Measurements from ENCODE around the gene NOP53. TPM values are rescaled to one million over a fixed set of nuclear protein-coding genes. Genes with fewer than 3 reads are reported as not detected.
A peak's percentile ranks its signal among the peaks of the same experiment; 100 is the strongest.
"Not testable (repeated sequence)": the region's sequence is repeated elsewhere in the genome, so short reads cannot be mapped to it uniquely, and the experiment has no call there.

The NOP53 gene
- total and polyA plus RNA-seq, 2 experiments from 2014 or later, result 81.8 to 278 TPM

DNA sequence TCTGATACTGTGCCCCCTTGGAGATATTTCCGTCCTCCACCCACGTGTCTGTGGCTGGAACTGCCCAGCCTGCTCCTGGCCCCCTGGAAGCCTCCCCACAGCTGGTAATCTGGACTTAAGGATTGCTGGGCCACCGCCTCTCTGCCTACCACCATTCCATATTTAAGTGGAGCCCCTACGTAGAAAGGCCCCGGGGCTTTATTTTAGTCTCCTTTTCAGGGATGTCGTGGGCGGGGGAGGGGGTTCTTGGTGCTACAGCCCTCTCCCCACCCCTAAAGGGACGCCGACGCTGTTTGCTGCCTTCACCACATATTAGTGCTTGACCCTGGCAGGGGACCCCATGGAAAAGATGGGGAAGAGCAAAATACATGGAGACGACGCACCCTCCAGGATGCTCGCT lies 2.7 kb upstream of the NOP53 start:
- TF ChIP-seq CTCF (IDR thresholded peaks at IDR 0.05; ENCODE audit: low read depth, low read length), result no peak
- DNase-seq (ENCODE audit: low read depth in 1 of 2, low spot score in 1 of 2), result peak in 1 of 2 donors; percentile 53
- H3K4me3 ChIP-seq, result no peak overlapping the region
- peaks cover 3% of the 10 kb centered on the region for H3K36me3 ChIP-seq
- no peaks in the 10 kb centered on the region for H3K4me1 ChIP-seq (ENCODE audit: low read depth)
- no peaks in the 10 kb centered on the region for H3K27me3 ChIP-seq
- no peak overlapping the region for H3K27ac ChIP-seq
- no peaks in the 10 kb centered on the region for H3K9me3 ChIP-seq (ENCODE audit: low read depth)

DNA sequence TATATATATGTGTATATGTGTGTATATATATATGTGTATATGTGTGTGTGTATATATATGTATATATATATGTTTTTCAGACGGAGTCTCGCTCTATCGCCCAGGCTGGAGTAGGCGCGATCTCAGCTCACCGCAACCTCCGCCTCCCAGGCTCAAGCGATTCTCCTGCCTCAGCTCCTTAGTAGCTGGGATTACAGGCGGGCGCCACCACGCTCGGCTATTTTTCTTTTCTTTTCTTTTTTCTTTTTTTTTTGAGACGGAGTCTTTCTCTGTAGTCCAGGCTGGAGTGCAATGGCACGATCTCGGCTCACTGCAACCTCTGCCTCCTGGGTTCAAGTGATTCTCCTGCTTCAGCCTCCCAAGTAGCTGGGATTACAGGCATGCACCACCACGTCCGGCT lies 783 bp downstream of the NOP53 start:
- peak overlapping the region; percentile 68 for H3K4me3 ChIP-seq
- H3K9me3 ChIP-seq (ENCODE audit: low read depth); H3K27ac ChIP-seq; H3K4me1 ChIP-seq (ENCODE audit: low read depth); DNase-seq (ENCODE audit: low read depth in 1 of 2, low spot score in 1 of 2); H3K36me3 ChIP-seq; H3K27me3 ChIP-seq: not testable (repeated sequence)

GRCh38 chr19:47749326-47749725 lies 4.0 kb downstream of the NOP53 start:
- Histone ChIP-seq H3K4me1 (ENCODE audit: low read depth) (no peaks in the 10 kb centered on the region), H3K27ac (no peak overlapping the region), H3K9me3 (ENCODE audit: low read depth) (no peaks in the 10 kb centered on the region), H3K4me3 (no peak overlapping the region), H3K27me3 (no peaks in the 10 kb centered on the region), H3K36me3 (peaks cover 20% of the 10 kb centered on the region)
- DNase-seq (ENCODE audit: low read depth in 1 of 2, low spot score in 1 of 2), result no peak
- no peak for TF ChIP-seq CTCF (IDR thresholded peaks at IDR 0.05; ENCODE audit: low read depth, low read length)

- no peak for DNase-seq (ENCODE audit: low read depth in 1 of 2, low spot score in 1 of 2)
- Histone ChIP-seq H3K9me3 (ENCODE audit: low read depth) (no peaks in the 10 kb centered on the region), H3K27me3 (no peaks in the 10 kb centered on the region), H3K27ac (no peak overlapping the region), H3K4me3 (no peak overlapping the region), H3K4me1 (ENCODE audit: low read depth) (no peaks in the 10 kb centered on the region), H3K36me3 (peaks cover 27% of the 10 kb centered on the region)
- no peak for TF ChIP-seq CTCF (IDR thresholded peaks at IDR 0.05; ENCODE audit: low read depth, low read length)
Observed at GRCh38 chr19:47750752-47751151, 5.4 kb downstream of the NOP53 start.

DNA sequence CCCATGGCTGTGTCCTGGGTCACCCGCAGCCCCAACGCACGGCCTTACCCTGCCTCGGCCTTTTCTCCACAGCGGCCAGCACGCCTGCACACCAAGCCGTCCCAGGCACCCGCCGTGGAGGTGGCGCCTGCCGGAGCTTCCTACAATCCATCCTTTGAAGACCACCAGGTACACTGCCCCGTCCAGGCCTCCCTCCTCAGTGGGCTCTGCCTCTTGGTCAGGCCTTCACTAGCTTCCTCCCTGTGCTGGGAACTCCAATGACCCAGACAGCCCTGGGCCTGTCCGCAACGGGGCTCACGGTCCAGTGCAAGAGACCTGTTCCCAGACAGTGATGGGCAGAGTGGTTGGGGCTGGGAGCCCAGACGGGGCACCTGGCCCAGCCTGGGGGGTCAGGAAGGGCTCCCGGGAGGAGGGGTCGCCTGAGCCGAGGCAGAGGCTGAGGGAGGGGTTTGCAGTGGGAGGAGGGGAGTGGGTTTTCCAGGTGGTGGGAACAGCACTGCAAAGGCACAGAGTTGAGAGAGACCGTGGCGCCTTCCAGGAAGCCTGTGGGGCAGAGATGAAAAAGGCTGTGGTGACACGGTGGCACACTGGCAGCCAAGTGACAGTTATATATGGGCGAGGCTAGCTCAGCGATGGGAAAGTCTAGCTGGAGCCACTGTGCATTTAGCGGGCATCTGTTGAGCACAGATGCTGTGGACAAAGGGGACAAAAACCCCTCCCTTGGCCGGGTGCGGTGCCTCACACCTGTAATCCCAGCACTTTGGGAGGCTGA lies 7.3 kb downstream of the NOP53 start:
- Histone ChIP-seq H3K4me1 (ENCODE audit: low read depth) (no peaks in the 10 kb centered on the region), H3K9me3 (ENCODE audit: low read depth) (no peaks in the 10 kb centered on the region), H3K36me3 (peaks cover 43% of the 10 kb centered on the region), H3K27ac (no peak overlapping the region), H3K27me3 (no peaks in the 10 kb centered on the region), H3K4me3 (no peak overlapping the region)
- no peak for TF ChIP-seq CTCF (IDR thresholded peaks at IDR 0.05; ENCODE audit: low read depth, low read length)
- no peak for DNase-seq (ENCODE audit: low read depth in 1 of 2, low spot score in 1 of 2)

- Histone ChIP-seq H3K9me3 (ENCODE audit: low read depth) (no peaks in the 10 kb centered on the region), H3K4me1 (ENCODE audit: low read depth) (no peaks in the 10 kb centered on the region), H3K27me3 (no peaks in the 10 kb centered on the region), H3K36me3 (peaks cover 46% of the 10 kb centered on the region), H3K4me3 (no peak overlapping the region), H3K27ac (no peak overlapping the region)
- DNase-seq (ENCODE audit: low read depth in 1 of 2, low spot score in 1 of 2), result no peak
- no peak for TF ChIP-seq CTCF (IDR thresholded peaks at IDR 0.05; ENCODE audit: low read depth, low read length)
Observed at GRCh38 chr19:47754206-47755064, 9.1 kb downstream of the NOP53 start.

All from cardiac muscle cell (in vitro differentiated cells and primary cell).